ENCODE results near the gene TMIGD1.

DNA sequence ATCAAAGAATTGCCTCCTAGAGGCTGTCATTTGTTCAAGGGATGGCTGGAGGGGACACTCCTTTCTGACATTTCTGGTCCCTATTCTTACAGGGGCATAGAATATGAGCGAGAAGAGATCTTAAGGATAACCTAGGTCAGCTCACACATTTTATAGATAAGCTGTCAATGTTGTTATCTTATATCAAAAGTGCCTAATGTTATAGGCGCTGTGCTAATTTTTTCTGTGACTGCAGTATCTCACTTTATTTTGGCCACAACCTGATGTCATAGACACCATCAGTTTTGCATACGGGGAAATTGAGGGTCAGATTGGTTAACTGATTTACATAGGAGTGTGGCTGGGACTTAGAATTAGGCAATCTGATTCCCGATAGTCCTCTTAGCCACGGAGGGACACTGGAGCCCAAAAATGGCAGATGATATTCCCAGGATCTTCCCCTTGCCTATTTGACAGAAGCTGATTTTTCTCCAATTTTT lies 46.1 kb upstream of the TMIGD1 start:
- no peak for TF ChIP-seq POLR2A (IDR thresholded peaks at IDR 0.05)
- TF ChIP-seq, protein P1, sequence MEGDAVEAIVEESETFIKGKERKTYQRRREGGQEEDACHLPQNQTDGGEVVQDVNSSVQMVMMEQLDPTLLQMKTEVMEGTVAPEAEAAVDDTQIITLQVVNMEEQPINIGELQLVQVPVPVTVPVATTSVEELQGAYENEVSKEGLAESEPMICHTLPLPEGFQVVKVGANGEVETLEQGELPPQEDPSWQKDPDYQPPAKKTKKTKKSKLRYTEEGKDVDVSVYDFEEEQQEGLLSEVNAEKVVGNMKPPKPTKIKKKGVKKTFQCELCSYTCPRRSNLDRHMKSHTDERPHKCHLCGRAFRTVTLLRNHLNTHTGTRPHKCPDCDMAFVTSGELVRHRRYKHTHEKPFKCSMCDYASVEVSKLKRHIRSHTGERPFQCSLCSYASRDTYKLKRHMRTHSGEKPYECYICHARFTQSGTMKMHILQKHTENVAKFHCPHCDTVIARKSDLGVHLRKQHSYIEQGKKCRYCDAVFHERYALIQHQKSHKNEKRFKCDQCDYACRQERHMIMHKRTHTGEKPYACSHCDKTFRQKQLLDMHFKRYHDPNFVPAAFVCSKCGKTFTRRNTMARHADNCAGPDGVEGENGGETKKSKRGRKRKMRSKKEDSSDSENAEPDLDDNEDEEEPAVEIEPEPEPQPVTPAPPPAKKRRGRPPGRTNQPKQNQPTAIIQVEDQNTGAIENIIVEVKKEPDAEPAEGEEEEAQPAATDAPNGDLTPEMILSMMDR (IDR thresholded peaks at IDR 0.05), result no peak

Data from lower leg skin (tissue), 3 donors.